ENCODE measurements around the gene CALHM1.

Gene CALHM1

GRCh38 chr10:103445767-103446567 lies 12.7 kb downstream of the CALHM1 start:
- POLR2A ChIA-PET = no interaction called here

GRCh38 chr10:103445366-103445765 lies 13.3 kb downstream of the CALHM1 start:
- TF ChIP-seq FOXK2 (IDR thresholded peaks at IDR 0.05) = no peak
- TF ChIP-seq ELF4 (IDR thresholded peaks at IDR 0.05) = no peak
- no peak for TF ChIP-seq HDGF (IDR thresholded peaks at IDR 0.05; ENCODE audit: borderline replicate concordance)
- no peak for TF ChIP-seq TARDBP (IDR thresholded peaks at IDR 0.05)
- CTCF ChIA-PET = no interaction called here
- no peak for DNase-seq (ENCODE audit: extremely low spot score)
- POLR2A ChIA-PET = no interaction called here

More at GRCh38 chr10:103445767-103446567, 12.7 kb downstream of the CALHM1 start:
- TF ChIP-seq PKNOX1 (IDR thresholded peaks at IDR 0.05) = no peak
- TF ChIP-seq ELF4 (IDR thresholded peaks at IDR 0.05) = no peak
- no peak for TF ChIP-seq FOXA1 (IDR thresholded peaks at IDR 0.05)
- TF ChIP-seq FOXM1 (IDR thresholded peaks at IDR 0.05; ENCODE audit: borderline replicate concordance) = no peak
- TF ChIP-seq FOXK2 (IDR thresholded peaks at IDR 0.05) = no peak
- no peak for TF ChIP-seq SP1 (IDR thresholded peaks at IDR 0.05)
- no peak for TF ChIP-seq SUZ12 (IDR thresholded peaks at IDR 0.05)
- TF ChIP-seq BHLHE40 (IDR thresholded peaks at IDR 0.05; ENCODE audit: borderline replicate concordance) = no peak
- no peak for TF ChIP-seq ARNT (IDR thresholded peaks at IDR 0.05)
- TF ChIP-seq LEF1 (IDR thresholded peaks at IDR 0.05; ENCODE audit: borderline replicate concordance) = no peak
- no peak for TF ChIP-seq TARDBP (IDR thresholded peaks at IDR 0.05)
- no peak for TF ChIP-seq ZNF384 (IDR thresholded peaks at IDR 0.05)
- TF ChIP-seq CTBP1 (IDR thresholded peaks at IDR 0.05; ENCODE audit: borderline replicate concordance) = no peak
- TF ChIP-seq NFRKB (IDR thresholded peaks at IDR 0.05) = no peak
- no peak for TF ChIP-seq HDGF (IDR thresholded peaks at IDR 0.05; ENCODE audit: borderline replicate concordance)
- no peak for TF ChIP-seq L3MBTL2 (conservative IDR thresholded peaks at IDR 0.05)
- DNase-seq (ENCODE audit: extremely low spot score) = no peak
- CTCF ChIA-PET = no interaction called here

GRCh38 chr10:103444478-103444877 lies 14.2 kb downstream of the CALHM1 start:
- ChIA-PET CTCF (no interaction called here), POLR2A (no interaction called here)
- TF ChIP-seq FOXM1 (IDR thresholded peaks at IDR 0.05; ENCODE audit: borderline replicate concordance) (no peak), SP1 (IDR thresholded peaks at IDR 0.05) (no peak), NFRKB (IDR thresholded peaks at IDR 0.05) (no peak), ZNF384 (IDR thresholded peaks at IDR 0.05) (no peak), TARDBP (IDR thresholded peaks at IDR 0.05) (no peak), SUZ12 (IDR thresholded peaks at IDR 0.05) (no peak), PKNOX1 (IDR thresholded peaks at IDR 0.05) (no peak), CTBP1 (IDR thresholded peaks at IDR 0.05; ENCODE audit: borderline replicate concordance) (no peak), FOXK2 (IDR thresholded peaks at IDR 0.05) (no peak), LEF1 (IDR thresholded peaks at IDR 0.05; ENCODE audit: borderline replicate concordance) (no peak), L3MBTL2 (conservative IDR thresholded peaks at IDR 0.05) (no peak), ARNT (IDR thresholded peaks at IDR 0.05) (no peak), FOXA1 (IDR thresholded peaks at IDR 0.05) (no peak), HDGF (IDR thresholded peaks at IDR 0.05; ENCODE audit: borderline replicate concordance) (no peak)
- no peak for DNase-seq (ENCODE audit: extremely low spot score)

- POLR2A ChIA-PET = interaction anchor here (0.8 kb wide), 1 partner anchor 11 kb away, joined by 3 read pairs; no protein-coding TSS in a partner anchor
- CTCF ChIA-PET = no interaction called here
- no peak for TF ChIP-seq LEF1 (IDR thresholded peaks at IDR 0.05; ENCODE audit: borderline replicate concordance)
- TF ChIP-seq NFRKB (IDR thresholded peaks at IDR 0.05) = no peak
- no peak for TF ChIP-seq FOXA1 (IDR thresholded peaks at IDR 0.05)
- TF ChIP-seq ELF4 (IDR thresholded peaks at IDR 0.05) = no peak
- TF ChIP-seq FOXK2 (IDR thresholded peaks at IDR 0.05) = no peak
- TF ChIP-seq ARNT (IDR thresholded peaks at IDR 0.05) = no peak
- TF ChIP-seq CTBP1 (IDR thresholded peaks at IDR 0.05; ENCODE audit: borderline replicate concordance) = no peak
- TF ChIP-seq BHLHE40 (IDR thresholded peaks at IDR 0.05; ENCODE audit: borderline replicate concordance) = no peak
- no peak for TF ChIP-seq SUZ12 (IDR thresholded peaks at IDR 0.05)
- no peak for TF ChIP-seq PKNOX1 (IDR thresholded peaks at IDR 0.05)
- no peak for TF ChIP-seq FOXM1 (IDR thresholded peaks at IDR 0.05; ENCODE audit: borderline replicate concordance)
- no peak for DNase-seq (ENCODE audit: extremely low spot score)
Measured at GRCh38 chr10:103443475-103444185, 15.1 kb downstream of the CALHM1 start.

- CTCF ChIA-PET = no interaction called here
- POLR2A ChIA-PET = no interaction called here
- DNase-seq (ENCODE audit: extremely low spot score) = no peak
- TF ChIP-seq FOXM1 (IDR thresholded peaks at IDR 0.05; ENCODE audit: borderline replicate concordance) (no peak), SP1 (IDR thresholded peaks at IDR 0.05) (no peak), ZNF384 (IDR thresholded peaks at IDR 0.05) (no peak), LEF1 (IDR thresholded peaks at IDR 0.05; ENCODE audit: borderline replicate concordance) (no peak), HDGF (IDR thresholded peaks at IDR 0.05; ENCODE audit: borderline replicate concordance) (no peak), BHLHE40 (IDR thresholded peaks at IDR 0.05; ENCODE audit: borderline replicate concordance) (no peak), ARNT (IDR thresholded peaks at IDR 0.05) (no peak), FOXK2 (IDR thresholded peaks at IDR 0.05) (no peak), CTBP1 (IDR thresholded peaks at IDR 0.05; ENCODE audit: borderline replicate concordance) (no peak), SUZ12 (IDR thresholded peaks at IDR 0.05) (no peak), NFRKB (IDR thresholded peaks at IDR 0.05) (no peak), PKNOX1 (IDR thresholded peaks at IDR 0.05) (no peak), FOXA1 (IDR thresholded peaks at IDR 0.05) (no peak), TARDBP (IDR thresholded peaks at IDR 0.05) (no peak), ELF4 (IDR thresholded peaks at IDR 0.05) (no peak), L3MBTL2 (conservative IDR thresholded peaks at IDR 0.05) (no peak)
Measured at GRCh38 chr10:103442031-103442461, 16.7 kb downstream of the CALHM1 start.
